GM23338 (cell line): Measurements from ENCODE around the gene GLB1L3.

ENCODE experiments used
- CREB1 ChIP-seq: fragments of 250-450 bp; sonication (Bioruptor Pico); IDR thresholded peaks from 2 replicates; pipeline ENCODE4 v1.5.0; 2020; ENCODE audit warnings: low read depth, mild to moderate bottlenecking, moderate library complexity
- TF ChIP-seq, protein P1 (sequence below): IDR thresholded peaks from one replicate; pipeline ENCODE4 v1.6.1; 2018; ENCODE audit warnings: antibody characterized with exemption; ENCODE audit not compliant: unreplicated experiment
- TF ChIP-seq, protein P2 (sequence below), 2 experiments: fragments of 200-600 bp in 1 of 2; sonication (generic) in 1 of 2; conservative IDR thresholded peaks; 2 replicates each; pipeline versions ENCODE4 v1.5.1 to v1.6.1; 2016 to 2017; ENCODE audit warnings: antibody characterized with exemption in 2 of 2, low read depth in 2 of 2, mild to moderate bottlenecking in 2 of 2, moderate library complexity in 1 of 2

DNA sequence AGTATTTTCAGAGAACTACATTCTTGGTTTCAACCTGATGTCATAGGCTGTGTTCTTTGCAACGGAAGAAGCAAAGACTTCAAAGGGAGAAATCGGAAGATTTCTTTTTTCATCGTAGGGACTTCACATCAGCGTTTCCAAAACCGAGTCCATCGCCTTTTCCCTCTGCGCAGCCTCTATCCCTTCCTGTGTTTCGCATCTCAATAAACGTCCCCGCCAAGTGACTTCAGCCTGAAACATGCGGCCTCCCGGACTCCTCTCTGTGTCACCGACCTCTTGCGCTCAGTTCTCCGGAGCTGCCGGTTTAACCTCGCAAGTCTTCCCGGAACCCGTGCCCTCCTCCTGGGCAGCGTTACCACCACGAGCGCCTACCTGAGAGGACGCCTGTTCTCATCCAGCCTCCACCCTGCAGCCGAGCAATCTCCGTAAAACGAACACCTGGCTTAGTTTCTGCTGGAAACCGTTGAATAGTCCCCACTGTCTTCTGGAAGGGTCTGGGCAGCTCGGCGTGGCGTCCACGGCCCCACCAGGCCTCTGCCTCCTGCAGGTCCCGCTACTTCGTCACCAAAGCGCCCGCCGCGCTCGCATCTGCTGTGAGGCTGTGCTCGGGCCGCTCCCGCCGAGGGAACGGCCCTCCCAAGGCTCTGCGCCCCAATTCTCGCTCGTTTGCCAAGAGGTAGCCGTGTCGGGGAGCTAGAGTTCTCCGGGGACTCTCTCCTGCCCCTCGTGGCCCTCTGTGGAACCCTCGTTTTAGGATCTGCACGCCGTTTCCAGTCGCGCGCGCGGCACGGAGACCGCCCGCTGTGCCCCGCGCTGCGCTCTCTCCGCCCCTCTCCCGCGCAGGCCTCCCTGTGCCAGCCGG is at the start of gene GLB1L3:
- TF ChIP-seq, protein P1, sequence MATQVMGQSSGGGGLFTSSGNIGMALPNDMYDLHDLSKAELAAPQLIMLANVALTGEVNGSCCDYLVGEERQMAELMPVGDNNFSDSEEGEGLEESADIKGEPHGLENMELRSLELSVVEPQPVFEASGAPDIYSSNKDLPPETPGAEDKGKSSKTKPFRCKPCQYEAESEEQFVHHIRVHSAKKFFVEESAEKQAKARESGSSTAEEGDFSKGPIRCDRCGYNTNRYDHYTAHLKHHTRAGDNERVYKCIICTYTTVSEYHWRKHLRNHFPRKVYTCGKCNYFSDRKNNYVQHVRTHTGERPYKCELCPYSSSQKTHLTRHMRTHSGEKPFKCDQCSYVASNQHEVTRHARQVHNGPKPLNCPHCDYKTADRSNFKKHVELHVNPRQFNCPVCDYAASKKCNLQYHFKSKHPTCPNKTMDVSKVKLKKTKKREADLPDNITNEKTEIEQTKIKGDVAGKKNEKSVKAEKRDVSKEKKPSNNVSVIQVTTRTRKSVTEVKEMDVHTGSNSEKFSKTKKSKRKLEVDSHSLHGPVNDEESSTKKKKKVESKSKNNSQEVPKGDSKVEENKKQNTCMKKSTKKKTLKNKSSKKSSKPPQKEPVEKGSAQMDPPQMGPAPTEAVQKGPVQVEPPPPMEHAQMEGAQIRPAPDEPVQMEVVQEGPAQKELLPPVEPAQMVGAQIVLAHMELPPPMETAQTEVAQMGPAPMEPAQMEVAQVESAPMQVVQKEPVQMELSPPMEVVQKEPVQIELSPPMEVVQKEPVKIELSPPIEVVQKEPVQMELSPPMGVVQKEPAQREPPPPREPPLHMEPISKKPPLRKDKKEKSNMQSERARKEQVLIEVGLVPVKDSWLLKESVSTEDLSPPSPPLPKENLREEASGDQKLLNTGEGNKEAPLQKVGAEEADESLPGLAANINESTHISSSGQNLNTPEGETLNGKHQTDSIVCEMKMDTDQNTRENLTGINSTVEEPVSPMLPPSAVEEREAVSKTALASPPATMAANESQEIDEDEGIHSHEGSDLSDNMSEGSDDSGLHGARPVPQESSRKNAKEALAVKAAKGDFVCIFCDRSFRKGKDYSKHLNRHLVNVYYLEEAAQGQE: no peak
- TF ChIP-seq, protein P2, sequence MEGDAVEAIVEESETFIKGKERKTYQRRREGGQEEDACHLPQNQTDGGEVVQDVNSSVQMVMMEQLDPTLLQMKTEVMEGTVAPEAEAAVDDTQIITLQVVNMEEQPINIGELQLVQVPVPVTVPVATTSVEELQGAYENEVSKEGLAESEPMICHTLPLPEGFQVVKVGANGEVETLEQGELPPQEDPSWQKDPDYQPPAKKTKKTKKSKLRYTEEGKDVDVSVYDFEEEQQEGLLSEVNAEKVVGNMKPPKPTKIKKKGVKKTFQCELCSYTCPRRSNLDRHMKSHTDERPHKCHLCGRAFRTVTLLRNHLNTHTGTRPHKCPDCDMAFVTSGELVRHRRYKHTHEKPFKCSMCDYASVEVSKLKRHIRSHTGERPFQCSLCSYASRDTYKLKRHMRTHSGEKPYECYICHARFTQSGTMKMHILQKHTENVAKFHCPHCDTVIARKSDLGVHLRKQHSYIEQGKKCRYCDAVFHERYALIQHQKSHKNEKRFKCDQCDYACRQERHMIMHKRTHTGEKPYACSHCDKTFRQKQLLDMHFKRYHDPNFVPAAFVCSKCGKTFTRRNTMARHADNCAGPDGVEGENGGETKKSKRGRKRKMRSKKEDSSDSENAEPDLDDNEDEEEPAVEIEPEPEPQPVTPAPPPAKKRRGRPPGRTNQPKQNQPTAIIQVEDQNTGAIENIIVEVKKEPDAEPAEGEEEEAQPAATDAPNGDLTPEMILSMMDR (conservative IDR thresholded peaks at IDR 0.05; ENCODE audit: low read depth in 2 of 2): peak; percentile 32 to 37
- TF ChIP-seq CREB1: no peak; the same call in 1 of the 2 replicates
